NCI-H82 treated with DMSO at 0.1 percent for 48 hours (cell line): ENCODE results near the gene MCCC1.

ENCODE experiments used
- DNase-seq: peaks from one replicate; lab custom pipeline; 2025; ENCODE audit not compliant: unreplicated experiment; lab: John Stamatoyannopoulos, UW

The MCCC1 gene

DNA sequence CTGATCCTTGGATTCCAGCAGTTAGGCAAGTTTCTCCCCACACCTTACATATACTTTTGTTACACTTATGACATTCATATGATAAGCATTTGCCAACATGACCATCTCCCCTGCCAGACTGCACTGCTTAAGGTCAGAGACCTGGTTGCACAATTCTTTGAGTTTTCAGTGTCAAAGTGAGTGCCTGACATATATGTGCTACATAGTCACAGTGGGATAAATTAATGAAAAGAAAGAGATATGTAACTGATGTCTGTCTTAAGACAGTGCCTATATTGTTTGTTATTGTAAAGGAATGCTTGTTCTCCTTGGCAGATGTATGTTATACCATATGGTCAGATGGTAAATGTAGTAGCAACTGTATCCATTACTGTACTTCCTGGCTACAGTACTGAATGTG, 115.4 kb downstream of the MCCC1 start:
- DNase-seq, result no peak

DNA sequence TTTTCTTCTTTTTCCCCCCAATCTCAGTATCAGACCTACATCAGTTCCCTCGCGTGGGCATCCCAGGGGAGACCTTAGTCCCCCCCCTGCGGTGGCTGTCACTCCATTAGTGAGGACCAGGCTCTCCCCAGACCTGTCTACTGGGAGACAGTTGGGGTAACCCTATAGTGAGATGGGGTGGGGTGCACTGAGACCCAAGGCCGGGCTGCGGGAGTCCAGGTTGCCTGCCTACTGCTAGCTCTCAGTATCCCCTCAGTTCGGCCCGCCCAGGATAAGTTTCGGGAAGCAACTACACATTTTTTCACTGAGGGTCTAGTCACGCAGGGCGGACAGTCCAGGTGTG, 118.3 kb downstream of the MCCC1 start:
- DNase-seq, result no peak

DNA sequence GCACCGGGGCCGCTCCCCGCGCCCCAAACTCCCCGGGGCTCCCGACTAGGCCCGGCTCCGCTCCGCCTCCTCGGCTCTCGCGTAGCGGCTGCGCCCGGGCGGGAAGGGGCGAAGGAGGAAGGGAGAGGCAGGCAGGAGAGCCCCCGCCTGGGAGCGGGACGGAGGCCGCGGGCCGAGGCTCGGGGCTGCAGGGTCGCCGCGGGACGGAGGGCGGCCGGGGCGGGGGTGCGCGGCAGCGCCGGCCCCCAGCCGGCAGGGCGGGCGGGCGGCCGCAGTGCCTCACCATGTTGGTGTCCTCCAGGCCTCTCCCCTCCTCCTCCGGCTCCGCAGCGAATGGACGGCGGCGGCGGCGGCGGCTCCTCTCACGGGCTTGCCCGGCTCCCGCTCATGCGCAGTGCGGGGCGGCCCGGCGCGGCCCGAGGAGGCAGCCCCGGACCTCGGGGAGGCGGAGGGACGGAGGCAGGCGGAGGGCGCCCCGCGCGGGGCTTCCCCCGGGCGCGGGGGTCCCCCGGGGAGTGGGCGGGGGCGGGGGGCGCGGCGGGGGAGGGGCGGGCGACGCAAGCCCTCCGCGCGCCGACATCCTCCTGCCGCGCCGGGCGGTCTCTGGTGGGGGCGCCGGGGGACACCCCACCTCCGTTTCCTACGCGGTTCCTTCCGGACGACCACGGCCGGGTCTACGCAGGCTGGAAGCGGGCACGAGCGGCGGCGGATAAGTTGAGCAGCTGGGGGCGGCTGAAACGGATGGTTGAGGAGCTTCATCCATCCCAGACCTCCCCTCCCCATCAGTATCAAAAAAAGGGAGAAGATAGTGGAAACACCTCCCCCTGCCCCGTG, 118.9 kb downstream of the MCCC1 start, which contains the start of gene DCUN1D1:
Gene DCUN1D1 (minus strand): TSS at position 335 of the 834 bp plus-strand sequence. CDS start 49 bp downstream, at position 286.
- peak; percentile 51 for DNase-seq

DNA sequence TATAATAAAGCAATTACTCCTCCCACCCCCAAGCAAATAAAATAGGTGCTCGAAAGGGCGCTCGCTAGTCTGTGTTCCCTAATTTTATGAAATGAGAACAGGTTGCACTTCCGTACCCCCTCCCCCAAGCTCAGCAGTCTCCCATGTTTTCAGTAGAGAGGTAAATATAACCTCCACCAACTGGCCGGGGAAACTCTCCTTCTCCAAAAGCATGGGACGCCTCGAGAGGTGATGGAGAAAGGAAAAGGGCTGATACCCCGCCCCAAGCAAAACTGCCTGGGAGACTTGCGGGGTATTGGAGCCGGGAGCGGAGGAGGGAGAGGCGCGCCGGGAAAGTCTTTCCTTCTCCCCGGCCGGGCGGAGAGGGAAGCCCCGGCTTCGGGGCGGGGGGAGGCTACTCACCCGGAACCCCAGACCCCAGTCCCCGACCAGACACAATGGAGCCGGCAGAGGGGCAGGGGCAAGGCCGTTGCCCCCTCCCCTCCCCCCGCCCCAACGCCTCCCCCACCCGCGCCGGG, 119.6 kb downstream of the MCCC1 start:
- DNase-seq, result no peak

DNA sequence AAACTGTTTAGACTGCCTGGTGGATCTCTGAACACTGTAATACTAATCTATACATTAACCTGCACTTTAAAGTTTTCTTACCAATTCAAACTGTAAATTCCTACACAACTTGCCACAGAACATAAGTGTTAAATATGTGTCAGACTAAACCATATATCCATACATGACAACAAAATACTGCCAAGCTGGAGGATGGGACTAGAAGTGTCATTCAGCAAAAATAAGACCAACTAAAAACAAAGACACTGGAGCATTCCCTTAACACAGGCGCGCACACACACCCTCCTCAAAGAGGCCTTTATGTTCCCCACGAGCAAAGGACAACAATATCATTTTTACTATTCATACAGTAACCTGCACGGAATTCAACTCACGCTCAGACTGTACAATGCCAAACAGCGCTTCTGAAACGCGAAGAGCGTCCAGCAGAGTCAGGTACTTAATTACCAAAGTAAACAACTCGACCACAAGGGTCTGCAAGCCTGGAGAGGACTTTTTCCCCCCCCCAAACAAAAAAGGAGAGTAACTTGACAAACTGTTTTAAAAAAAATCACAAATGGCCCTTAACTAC, 120.1 kb downstream of the MCCC1 start:
- DNase-seq, result no peak

DNA sequence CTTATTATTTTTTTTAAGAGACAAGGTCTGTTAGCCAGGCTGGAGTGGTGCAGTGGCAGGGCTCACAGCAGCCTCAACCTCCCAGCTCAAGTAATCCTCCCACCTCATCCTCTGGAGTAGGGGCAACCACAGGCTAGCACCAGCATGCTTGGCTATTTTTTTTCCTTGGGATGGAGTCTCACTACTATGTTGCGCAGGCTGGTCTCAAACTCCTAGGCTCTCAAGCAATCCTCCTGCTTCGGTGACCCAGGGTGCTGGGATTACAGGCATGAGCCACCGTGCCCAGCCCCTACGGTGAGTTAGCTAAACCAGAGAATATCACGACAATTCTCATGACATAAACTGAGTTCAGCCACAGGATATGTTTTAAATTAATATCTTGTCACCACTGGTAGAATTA, 120.9 kb downstream of the MCCC1 start:
- no peak for DNase-seq

DNA sequence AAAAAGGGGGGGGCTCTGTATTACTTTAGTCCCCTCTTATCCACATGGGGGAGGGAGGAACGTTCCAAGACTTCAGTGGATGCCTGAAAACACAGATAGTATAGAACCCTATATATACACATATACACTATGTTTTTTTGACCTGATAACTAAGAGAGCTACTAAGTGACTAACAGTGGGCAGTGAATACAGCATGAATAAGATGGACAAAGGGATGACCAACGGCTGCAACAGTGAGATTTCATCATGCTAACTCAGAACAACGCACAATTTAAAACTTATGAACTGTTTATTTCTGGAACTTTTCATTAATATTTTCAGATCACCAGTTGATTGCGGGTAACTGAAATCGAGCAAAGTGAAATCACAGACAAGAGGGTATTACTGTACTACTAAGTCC, 126.2 kb downstream of the MCCC1 start:
- DNase-seq, result no peak

DNA sequence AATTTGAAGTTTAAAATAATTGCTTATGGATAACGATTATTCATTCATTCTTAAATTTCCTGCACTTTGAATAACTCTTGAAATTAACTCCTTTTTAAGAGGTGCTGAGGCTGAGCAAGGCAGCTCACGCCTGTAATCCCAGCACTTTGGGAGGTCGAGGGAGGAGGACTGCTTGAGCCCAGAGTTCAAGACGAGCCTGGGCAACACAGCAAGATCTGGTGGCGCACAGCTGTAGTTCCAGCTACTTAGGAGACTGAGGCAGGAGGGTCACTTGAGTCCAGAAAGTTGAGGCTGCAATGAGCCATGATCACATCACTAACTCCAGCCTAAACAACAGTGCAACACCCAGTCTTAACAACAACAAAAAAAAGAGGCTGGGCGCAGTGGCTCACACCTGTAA, 126.9 kb downstream of the MCCC1 start:
- DNase-seq, result no peak

DNA sequence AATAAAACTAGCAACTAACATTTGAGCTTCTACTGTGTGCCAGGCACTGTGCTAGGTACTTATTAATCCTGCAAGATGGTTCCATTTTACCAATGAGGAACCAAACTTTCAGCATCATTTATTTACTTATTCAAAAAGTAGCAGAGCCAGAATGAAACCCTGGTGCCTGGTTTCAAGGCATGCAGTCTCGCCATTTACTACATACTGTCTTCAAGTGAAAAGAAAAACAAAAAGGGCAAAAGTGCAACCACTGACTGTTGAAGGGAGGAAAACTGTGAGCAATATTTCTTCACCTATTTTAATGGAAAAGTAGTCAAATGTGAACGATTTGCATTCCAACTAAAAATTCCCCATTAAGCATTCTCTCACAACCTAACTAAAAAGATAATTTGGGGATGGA, 127.7 kb downstream of the MCCC1 start:
- no peak for DNase-seq

DNA sequence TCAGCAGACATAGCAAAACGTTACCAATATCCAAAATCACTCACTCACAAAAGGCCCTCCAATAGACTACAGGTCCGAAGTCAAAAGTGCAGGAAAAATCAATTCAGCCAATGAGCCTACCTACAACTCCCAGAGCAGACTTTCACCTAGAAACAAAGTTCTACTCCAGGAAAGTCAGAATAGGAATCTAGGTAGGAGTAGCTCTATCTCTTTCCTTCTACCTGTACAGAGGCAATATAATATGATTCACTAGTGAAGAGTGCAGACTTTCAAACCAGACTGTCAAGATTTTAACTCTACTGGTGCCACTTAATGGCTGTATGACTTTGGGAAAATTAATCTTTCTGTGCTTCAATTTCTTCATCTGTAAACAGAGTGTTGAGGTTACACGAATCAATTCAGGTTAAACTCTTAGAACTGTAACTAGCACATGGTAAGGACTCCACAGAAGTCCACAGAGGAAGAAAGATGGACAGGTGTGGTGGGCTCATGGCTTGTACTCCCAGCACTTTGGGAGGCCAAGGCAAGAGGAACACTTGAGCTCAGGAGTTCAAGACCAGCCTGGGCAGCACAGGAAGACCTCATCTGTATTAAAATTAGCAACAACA, 128.4 kb downstream of the MCCC1 start:
- DNase-seq, result no peak

DNA sequence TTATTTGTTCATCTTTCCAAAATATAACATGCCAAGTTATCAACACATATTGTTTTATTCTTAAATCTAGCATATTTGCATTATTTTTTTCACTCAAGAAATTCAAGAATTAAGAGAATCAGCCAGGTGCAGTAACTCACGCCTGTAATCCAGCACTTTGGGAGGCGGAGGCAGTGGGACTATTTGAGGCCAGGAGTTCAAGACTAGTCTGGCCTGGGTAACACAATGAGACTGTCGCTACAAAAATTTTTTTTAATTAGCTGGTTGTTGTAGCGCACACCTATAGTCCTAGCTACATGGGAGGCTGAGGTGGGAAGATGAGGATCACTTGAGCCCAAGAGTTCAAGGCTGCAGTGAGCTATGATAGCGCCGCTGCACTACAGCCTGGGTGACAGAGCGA, 129.4 kb downstream of the MCCC1 start:
- DNase-seq, result no peak

DNA sequence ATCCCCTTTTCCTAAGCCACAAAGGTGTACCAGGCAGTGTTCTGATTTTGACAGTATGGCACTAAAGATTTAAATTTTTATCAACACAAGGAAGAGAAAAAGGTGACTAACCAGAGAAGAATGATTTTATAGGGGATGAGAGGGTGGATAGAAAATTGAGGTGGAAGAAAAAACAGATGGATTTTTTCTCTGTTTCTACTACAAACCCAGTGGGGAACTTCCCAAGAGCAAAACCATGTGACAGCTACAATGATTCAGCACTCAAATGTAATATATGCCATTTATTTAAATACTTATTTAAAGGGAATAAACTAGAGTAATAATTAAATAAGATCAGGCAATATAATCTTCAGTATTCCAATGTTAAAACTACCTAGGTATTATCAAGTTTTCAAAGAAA, 130.0 kb downstream of the MCCC1 start:
- no peak for DNase-seq

DNA sequence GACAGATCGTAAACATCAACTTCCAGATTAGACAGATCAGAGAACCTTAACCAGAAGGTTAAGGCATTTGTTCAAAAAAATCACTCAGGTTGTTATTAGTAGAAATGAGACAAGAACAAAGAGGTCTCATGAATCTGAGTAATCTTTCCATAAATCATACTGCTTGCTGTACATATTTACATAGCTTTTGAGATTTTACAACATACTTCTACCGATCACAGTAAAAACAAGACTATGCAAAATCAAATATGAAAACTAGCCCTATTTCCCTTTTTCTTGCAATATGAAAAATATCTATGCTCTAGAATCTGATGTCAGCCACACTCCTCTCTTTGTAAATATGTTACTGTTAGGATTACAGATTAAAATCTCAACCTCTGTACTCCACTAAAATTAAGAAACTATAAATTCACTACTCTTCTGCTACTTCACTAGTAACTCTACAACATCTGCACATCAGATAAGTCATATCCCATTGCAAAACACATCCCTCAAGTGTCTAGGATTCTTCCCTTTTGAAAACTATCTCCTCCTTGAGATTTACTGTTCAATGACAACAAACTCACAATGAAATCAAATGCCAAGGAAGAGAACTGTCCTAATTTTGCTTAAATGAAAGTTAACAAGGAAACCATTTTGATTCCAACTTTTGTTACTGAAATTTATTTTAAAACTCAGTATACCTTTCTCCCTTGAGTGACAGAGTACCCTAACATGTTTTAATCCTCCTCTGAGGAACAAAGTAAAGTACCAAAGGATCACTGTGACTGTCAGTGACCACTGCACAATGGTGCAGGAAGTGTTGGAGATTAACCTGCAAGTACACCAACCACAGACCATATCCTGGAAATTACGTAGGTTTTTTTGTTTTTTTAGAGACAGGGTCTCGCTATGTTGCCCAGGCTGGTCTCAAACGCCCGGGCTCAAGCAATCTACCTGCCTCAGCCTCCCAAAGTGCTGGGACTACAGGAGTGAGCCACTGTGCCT, 131.8 kb downstream of the MCCC1 start:
- no peak for DNase-seq

DNA sequence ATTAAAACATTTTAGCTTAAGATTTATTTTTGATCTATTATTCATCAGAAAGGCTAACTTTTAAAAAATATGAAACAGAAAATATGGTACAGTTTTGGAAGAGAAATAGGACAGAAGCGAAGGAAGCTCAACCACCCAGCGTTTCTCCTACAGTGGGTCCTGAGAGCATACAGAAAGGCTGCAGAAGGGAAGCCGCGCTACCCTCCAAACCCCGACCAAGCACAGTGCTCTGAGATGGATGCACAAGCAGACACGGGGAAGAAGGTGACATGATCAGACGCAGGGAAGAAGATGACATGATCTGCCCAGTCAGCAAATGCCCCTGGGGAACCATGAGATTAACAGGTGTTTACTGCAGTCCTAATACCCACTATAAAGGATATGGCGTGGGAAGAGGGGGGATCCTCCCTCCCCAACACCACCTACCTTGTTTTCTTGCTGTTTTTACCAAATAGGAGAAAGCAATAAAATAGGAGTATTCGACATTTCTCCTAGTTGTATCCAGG, 133.4 kb downstream of the MCCC1 start:
- DNase-seq, result no peak
